ENCODE results near the gene SYNDIG1. TPM values are rescaled to one million over a fixed set of nuclear protein-coding genes. Genes with fewer than 3 reads are reported as not detected.

SYNDIG1 gene
- total and polyA plus RNA-seq, 2 of the 4 experiments (the other 2 are of a cell fraction), result not detected

- Histone ChIP-seq H3K23ac (ENCODE audit: low read depth, low read length) (no peak overlapping the region), H3K9ac (ENCODE audit: low read depth, low read length) (no peak overlapping the region), H2AK5ac (ENCODE audit: low read depth, low read length) (no peak overlapping the region), H3K18ac (ENCODE audit: low read depth, low read length) (no peak overlapping the region), H2BK120ac (ENCODE audit: low read depth, low read length) (no peak overlapping the region), H4K5ac (ENCODE audit: low read depth, low read length) (no peak overlapping the region), H3K27me3 (ENCODE audit: control insufficient read depth, insufficient read depth, low read length) (peaks cover 12% of the 10 kb centered on the region), H4K8ac (ENCODE audit: low read depth in 2 of 2, low read length in 2 of 2) (no peak overlapping the region), H2BK5ac (ENCODE audit: low read depth, low read length, poor library complexity, severe bottlenecking) (no peak overlapping the region), H3K4me3 (ENCODE audit: insufficient read depth, low read depth, low read length) (no peak overlapping the region), H2AFZ (replicated peaks; ENCODE audit: low read length, poor library complexity) (no peak overlapping the region), H4K91ac (ENCODE audit: insufficient read depth, low read depth, low read length) (no peak overlapping the region), H4K20me1 (ENCODE audit: insufficient read depth, low read length) (no peaks in the 10 kb centered on the region), H2BK20ac (ENCODE audit: low read depth, low read length) (no peak overlapping the region), H3K36me3 (ENCODE audit: control insufficient read depth, insufficient read depth, low read length) (no peaks in the 10 kb centered on the region), H2BK15ac (ENCODE audit: low read depth, low read length) (no peak overlapping the region), H3K79me1 (ENCODE audit: low read depth in 1 of 2, low read length in 2 of 2) (no peaks in the 10 kb centered on the region), H3K4me2 (ENCODE audit: low read depth, low read length) (no peak overlapping the region), H2AK9ac (replicated peaks; ENCODE audit: low read depth, low read length, poor library complexity) (no peak overlapping the region), H3K9me1 (ENCODE audit: insufficient read depth, low read length) (no peaks in the 10 kb centered on the region), H3K4me1 (ENCODE audit: control insufficient read depth, insufficient read depth, low read length) (no peaks in the 10 kb centered on the region), H3K27ac (ENCODE audit: insufficient read depth, low read length) (no peak overlapping the region), H3K9me3 (ENCODE audit: control insufficient read depth, insufficient read depth, low read length) (no peaks in the 10 kb centered on the region), H3K56ac (ENCODE audit: extremely low read depth, insufficient read depth, low read length) (no peak overlapping the region), H3K14ac (replicated peaks; ENCODE audit: low read depth, low read length) (no peak overlapping the region), H3K4ac (ENCODE audit: low read depth, low read length) (no peak overlapping the region)
- no TSS peak for BruUV-seq (replicated peaks)
- TF ChIP-seq MXI1 (IDR thresholded peaks at IDR 0.05; ENCODE audit: borderline replicate concordance, low read depth, low read length), result no peak
- TF ChIP-seq NFE2L2 (IDR thresholded peaks at IDR 0.05; ENCODE audit: low read depth, low read length), result no peak
- no peak for TF ChIP-seq MAFK (IDR thresholded peaks at IDR 0.05; ENCODE audit: low read depth, low read length)
- no peak for TF ChIP-seq RFX5 (IDR thresholded peaks at IDR 0.05; ENCODE audit: low read depth, low read length)
- TF ChIP-seq BHLHE40 (IDR thresholded peaks at IDR 0.05; ENCODE audit: low read depth, low read length), result no peak
- no peak for TF ChIP-seq POLR2A (IDR thresholded peaks at IDR 0.05; ENCODE audit: low read depth, low read length)
- no peak for TF ChIP-seq CTCF (conservative IDR thresholded peaks at IDR 0.05; ENCODE audit: low read depth, low read length)
- TF ChIP-seq RCOR1 (IDR thresholded peaks at IDR 0.05; ENCODE audit: insufficient replicate concordance, low read length), result no peak
- no peak for TF ChIP-seq FOS (IDR thresholded peaks at IDR 0.05; ENCODE audit: low read depth, low read length)
- TF ChIP-seq RAD21 (IDR thresholded peaks at IDR 0.05; ENCODE audit: low read length), result no peak
- TF ChIP-seq ELK1 (IDR thresholded peaks at IDR 0.05; ENCODE audit: borderline replicate concordance, low read depth, low read length), result no peak
- TF ChIP-seq SMC3 (IDR thresholded peaks at IDR 0.05; ENCODE audit: low read depth, low read length), result no peak
- TF ChIP-seq CHD1 (IDR thresholded peaks at IDR 0.05; ENCODE audit: low read depth, low read length), result no peak
- no peak for TF ChIP-seq MAZ (IDR thresholded peaks at IDR 0.05; ENCODE audit: borderline replicate concordance, low read depth, low read length)
- TF ChIP-seq USF2 (IDR thresholded peaks at IDR 0.05; ENCODE audit: low read depth, low read length), result no peak
- DNase-seq, result no peak
- WGBS, 2 experiments (ENCODE audit: extremely low coverage in 2 of 2, insufficient read length in 1 of 2), result no CpG with 5 or more reads among the region's 10 CpGs
- ATAC-seq (ENCODE audit: low read depth), result no peak
- intact Hi-C loops (cut with micrococcal nuclease) (no loop called here), dilution Hi-C loops (cut with HindIII; ENCODE audit: low sequenced_read_pairs, unreplicated experiment) (no loop called here), in situ Hi-C loops (cut with MboI; ENCODE audit: low sequenced_read_pairs) (no loop called here)
- ChIA-PET POLR2A (ENCODE audit: unreplicated experiment) (no interaction called here), CTCF (no interaction called here)
These were observed 116.5 kb downstream of the SYNDIG1 start for GRCh38 chr20:24585796-24586522.

Data from IMR-90 (cell line).